IPS DF 6.9 (cell line): Measurements from ENCODE around the gene TTC23.
"Not testable (repeated sequence)": the region's sequence is repeated elsewhere in the genome, so short reads cannot be mapped to it uniquely, and the experiment has no call there.

Experiments used
- DNase-seq: peaks from one replicate; pipeline ENCODE4 v3.0.0-alpha.2; 2013; ENCODE audit warnings: low read depth, low spot score
- H3K27ac ChIP-seq: one replicate; pipeline ENCODE4 v1.5.1; 2013; ENCODE audit warnings: low read length, control low read depth
- H3K27me3 ChIP-seq: 2 replicates; pipeline ENCODE4 v1.6.1; 2013; ENCODE audit warnings: mild to moderate bottlenecking, low read length; ENCODE audit not compliant: control insufficient read depth, insufficient read depth
- H3K36me3 ChIP-seq: 2 replicates; pipeline ENCODE4 v1.6.1; 2013; ENCODE audit warnings: low read length; ENCODE audit not compliant: control insufficient read depth, insufficient read depth
- H3K4me1 ChIP-seq: 2 replicates; pipeline ENCODE4 v1.6.1; 2013; ENCODE audit warnings: low read length; ENCODE audit not compliant: control insufficient read depth, insufficient read depth
- H3K4me3 ChIP-seq: 2 replicates; pipeline ENCODE4 v1.5.1; 2013; ENCODE audit warnings: mild to moderate bottlenecking, low read length
- H3K9me3 ChIP-seq: 2 replicates; pipeline ENCODE4 v1.6.1; 2013; ENCODE audit warnings: low read length, inconsistent platforms; ENCODE audit not compliant: control insufficient read depth, insufficient read depth
- WGBS: extraction: QIAGEN DNeasy Blood & Tissue Kit; methylation state at CpG from one replicate; pipeline ENCODE4 v1.1.7; 2013; ENCODE audit warnings: mixed read lengths, missing lambda C conversion rate; ENCODE audit not compliant: insufficient read length, insufficient coverage; 5-methylcytosine and 5-hydroxymethylcytosine counted together

TTC23 gene

DNA sequence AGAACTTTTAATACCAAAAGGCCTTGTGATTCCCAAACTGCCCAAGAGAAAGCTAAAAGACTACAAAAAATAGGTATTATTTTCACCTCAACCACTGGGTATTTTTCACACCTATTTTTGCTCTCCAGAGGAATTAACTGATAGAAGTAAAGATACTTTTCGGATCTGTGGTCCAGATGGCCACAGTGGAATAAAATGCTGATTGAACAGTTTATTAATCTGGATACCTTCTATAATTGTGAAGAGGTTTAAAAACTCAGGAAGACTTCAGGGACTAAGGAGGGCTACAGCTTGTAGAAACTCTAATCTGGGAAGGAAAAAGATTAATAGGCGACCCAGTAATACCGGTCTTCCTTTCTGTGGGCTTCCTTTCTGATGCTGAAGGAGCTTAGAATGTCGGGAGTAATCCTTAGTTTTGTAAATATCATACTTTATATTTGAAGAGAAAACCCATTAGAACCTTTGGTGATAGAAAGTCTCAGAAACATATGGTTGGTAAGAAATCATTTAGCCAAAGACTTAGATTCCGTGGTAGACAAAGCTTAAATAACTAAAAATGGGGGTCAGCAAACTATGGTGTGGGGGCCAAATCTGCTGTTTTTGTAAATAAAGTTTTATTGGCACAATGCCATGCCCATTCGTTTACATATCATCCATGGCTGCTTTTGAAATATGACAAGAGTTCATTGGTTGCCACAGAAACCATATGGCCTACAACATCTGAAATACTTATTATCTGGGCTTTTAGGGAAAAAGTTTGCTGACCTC, 47.8 kb downstream of the TTC23 start:
- no peak overlapping the region for H3K27ac ChIP-seq
- H3K36me3 ChIP-seq = peaks cover 3% of the 10 kb centered on the region; the same call in 1 of the 2 replicates
- no peaks in the 10 kb centered on the region for H3K9me3 ChIP-seq
- no peaks in the 10 kb centered on the region for H3K27me3 ChIP-seq
- WGBS = no CpG with 5 or more reads among the region's 6 CpGs
- H3K4me3 ChIP-seq = no peak overlapping the region
- no peak for DNase-seq
- H3K4me1 ChIP-seq = no peaks in the 10 kb centered on the region

DNA sequence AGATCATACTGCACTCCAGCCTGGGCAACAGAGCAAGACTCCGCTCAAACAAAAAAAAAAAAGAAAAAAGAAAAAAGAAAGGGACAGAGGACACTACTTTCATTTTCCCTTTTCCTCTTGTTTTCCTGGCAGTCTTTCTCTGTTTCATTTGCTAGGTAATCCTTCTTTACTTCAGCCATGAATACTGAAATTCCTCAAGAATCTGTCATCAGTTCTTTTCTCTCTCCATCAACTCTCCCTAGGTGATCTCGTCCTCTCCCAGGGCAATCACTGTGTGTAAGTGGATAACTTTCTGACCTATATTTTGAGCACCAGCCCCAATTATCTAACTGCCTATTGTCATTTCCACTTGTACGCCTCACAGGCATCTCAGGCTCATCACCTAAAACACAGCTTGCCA, 51.5 kb downstream of the TTC23 start:
- Histone ChIP-seq H3K4me1 (no peaks in the 10 kb centered on the region), H3K27me3 (no peaks in the 10 kb centered on the region), H3K27ac (no peak overlapping the region), H3K9me3 (no peaks in the 10 kb centered on the region), H3K4me3 (no peak overlapping the region), H3K36me3 (peaks cover 3% of the 10 kb centered on the region; the same call in 1 of the 2 replicates)
- WGBS = no CpG with 5 or more reads among the region's 3 CpGs
- no peak for DNase-seq

DNA sequence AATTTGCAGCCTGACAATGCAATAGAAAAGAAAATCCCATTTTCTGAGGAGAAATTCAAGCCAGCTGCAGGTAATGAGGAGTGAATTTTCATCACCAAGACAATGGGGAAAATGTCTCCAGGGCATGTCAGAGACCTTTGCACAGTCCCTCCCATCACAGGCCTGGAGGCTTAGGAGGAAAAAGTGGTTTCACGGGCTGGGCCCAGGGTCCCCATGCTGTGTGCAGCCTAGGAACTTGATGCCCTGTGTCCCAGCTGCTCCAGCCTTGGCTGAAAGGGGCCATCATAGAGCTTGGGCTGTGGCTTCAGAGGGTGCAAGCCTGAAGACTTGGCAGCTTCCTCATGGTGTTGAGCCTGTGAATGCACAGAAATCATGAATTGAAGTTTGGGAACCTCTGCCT, 57.2 kb downstream of the TTC23 start:
- WGBS = no CpG with 5 or more reads among the region's 1 CpG
- not testable (repeated sequence) for DNase-seq, H3K4me3 ChIP-seq, H3K36me3 ChIP-seq, H3K4me1 ChIP-seq, H3K9me3 ChIP-seq, H3K27ac ChIP-seq, H3K27me3 ChIP-seq

DNA sequence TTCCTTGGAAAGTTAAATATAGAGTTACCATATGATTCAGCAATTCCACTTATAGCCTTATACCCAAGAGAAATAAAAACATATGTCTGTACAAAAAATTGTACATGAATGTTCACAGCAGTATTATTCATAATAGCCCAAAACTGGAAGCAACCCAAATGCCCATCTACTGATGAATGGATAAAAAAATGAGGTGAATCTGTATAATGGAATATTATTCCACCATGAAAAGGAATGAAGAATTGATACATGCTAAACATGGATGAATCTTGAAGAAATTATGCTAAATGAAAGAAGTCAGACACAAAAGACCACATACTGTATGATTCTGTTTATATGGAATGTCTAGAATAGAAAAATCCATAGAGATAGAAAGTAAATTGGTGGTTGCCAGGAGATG, 61.4 kb downstream of the TTC23 start:
- Histone ChIP-seq H3K27me3 (no peaks in the 10 kb centered on the region), H3K27ac (no peak overlapping the region), H3K4me3 (no peak overlapping the region), H3K9me3 (peaks cover 2% of the 10 kb centered on the region), H3K4me1 (peaks cover 2% of the 10 kb centered on the region; the same call in 1 of the 2 replicates), H3K36me3 (peaks cover 4% of the 10 kb centered on the region; the same call in 1 of the 2 replicates)
- no peak for DNase-seq

DNA sequence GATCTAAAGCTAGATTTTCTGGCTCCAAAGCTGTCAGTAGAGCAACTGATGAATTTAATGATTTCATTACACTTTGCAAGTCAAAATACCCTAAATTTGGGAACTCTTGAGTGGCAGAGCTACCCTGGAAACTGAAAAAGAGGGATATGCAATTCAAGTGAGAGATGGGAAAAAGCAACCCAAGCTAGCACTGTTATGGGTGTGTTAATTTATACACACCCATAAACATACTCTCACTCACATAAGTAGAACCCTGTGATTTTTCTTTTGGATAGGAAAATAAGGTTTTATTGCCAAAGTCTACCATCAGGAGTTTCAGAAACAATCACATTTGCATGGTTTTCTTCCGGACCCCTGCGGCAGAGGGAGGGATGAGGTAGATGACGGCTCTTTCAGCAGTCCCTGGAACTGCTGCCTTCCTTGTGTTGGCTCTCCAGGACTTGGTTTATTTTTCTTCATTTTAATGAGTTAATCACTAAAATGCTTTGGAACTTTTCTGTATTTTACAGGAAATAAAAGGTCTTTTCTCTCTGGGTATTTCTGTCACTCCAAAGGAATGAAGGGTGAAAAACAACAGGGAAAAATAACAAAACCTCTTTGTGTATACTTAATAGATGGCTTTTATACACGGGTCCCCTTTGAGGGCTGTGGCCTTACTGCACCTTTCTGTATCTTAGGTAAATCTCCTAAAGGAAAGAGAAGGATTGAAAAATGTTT, 63.8 kb downstream of the TTC23 start:
- no CpG with 5 or more reads among the region's 4 CpGs for WGBS
- Histone ChIP-seq H3K27ac (no peak overlapping the region), H3K36me3 (no peaks in the 10 kb centered on the region), H3K4me1 (peaks cover 4% of the 10 kb centered on the region), H3K27me3 (no peaks in the 10 kb centered on the region), H3K9me3 (no peaks in the 10 kb centered on the region), H3K4me3 (no peak overlapping the region)
- no peak for DNase-seq

DNA sequence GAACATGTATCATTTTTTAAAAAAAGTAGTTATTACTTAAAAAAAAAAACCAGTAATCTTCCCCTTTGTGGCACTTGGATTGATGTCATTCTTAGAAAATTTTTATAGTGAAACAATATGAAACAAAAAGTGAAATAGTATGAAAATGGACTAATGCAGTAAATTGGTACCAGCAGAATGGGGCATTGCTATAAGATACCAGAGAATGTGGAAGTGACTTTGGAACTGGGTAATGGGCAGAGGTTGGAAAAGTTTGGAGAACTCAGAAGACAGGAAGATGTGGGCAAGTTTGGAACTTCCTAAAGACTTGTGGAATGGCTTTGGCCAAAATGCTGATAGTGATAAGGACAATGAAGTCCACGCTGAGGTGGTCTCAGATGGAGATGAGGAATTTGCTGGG, 66.6 kb downstream of the TTC23 start:
- H3K9me3 ChIP-seq = no peaks in the 10 kb centered on the region
- H3K27ac ChIP-seq = no peak overlapping the region
- peaks cover 4% of the 10 kb centered on the region for H3K4me1 ChIP-seq
- no peaks in the 10 kb centered on the region for H3K27me3 ChIP-seq
- no CpG with 5 or more reads among the region's 1 CpG for WGBS
- no peak overlapping the region for H3K4me3 ChIP-seq
- H3K36me3 ChIP-seq = no peaks in the 10 kb centered on the region
- no peak for DNase-seq

DNA sequence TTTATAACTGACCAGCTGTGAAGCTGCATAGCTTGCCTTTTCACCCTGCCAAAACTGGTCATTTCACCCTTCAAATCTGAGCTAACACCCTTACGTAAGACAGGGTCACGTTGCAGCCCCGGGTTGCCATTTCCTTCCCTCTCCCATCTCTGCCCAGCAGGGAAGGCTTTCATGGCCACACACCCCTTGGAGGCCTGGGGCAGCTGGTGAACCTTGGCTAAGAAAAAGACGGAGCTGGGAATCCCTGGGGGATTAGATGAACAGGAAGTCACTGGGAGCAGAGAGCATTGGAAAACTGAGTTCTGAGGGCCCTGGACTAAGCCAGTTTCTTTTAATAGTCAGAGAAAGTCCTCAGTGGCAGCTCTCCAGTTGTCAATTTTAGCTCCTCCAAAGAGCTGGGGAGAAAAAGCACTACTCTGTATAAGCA, 67.8 kb downstream of the TTC23 start:
- Histone ChIP-seq H3K27ac (no peak overlapping the region), H3K27me3 (no peaks in the 10 kb centered on the region), H3K4me3 (no peak overlapping the region), H3K4me1 (peaks cover 4% of the 10 kb centered on the region), H3K36me3 (no peaks in the 10 kb centered on the region), H3K9me3 (no peaks in the 10 kb centered on the region)
- no CpG with 5 or more reads among the region's 4 CpGs for WGBS
- DNase-seq = peak; percentile 2

DNA sequence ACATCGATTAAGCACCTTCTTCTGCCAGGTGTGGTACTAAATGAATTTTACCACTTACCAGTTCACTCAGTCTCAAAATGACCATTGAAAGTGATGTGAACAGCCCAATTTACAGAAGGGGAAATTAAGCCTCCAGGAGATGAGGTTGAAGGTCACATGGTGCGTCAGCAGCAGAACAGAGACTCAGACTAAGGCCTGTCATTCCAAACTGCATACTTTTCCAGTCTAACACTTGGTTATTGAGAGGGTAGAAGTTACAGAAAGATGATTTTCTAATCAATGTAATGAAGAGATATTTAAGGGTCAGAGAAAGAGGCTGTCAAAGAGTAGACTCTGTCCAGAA, 68.4 kb downstream of the TTC23 start:
- Histone ChIP-seq H3K27me3 (no peaks in the 10 kb centered on the region), H3K4me1 (peaks cover 4% of the 10 kb centered on the region), H3K9me3 (no peaks in the 10 kb centered on the region), H3K36me3 (no peaks in the 10 kb centered on the region), H3K27ac (no peak overlapping the region), H3K4me3 (no peak overlapping the region)
- WGBS = no CpG with 5 or more reads among the region's 2 CpGs
- DNase-seq = no peak

DNA sequence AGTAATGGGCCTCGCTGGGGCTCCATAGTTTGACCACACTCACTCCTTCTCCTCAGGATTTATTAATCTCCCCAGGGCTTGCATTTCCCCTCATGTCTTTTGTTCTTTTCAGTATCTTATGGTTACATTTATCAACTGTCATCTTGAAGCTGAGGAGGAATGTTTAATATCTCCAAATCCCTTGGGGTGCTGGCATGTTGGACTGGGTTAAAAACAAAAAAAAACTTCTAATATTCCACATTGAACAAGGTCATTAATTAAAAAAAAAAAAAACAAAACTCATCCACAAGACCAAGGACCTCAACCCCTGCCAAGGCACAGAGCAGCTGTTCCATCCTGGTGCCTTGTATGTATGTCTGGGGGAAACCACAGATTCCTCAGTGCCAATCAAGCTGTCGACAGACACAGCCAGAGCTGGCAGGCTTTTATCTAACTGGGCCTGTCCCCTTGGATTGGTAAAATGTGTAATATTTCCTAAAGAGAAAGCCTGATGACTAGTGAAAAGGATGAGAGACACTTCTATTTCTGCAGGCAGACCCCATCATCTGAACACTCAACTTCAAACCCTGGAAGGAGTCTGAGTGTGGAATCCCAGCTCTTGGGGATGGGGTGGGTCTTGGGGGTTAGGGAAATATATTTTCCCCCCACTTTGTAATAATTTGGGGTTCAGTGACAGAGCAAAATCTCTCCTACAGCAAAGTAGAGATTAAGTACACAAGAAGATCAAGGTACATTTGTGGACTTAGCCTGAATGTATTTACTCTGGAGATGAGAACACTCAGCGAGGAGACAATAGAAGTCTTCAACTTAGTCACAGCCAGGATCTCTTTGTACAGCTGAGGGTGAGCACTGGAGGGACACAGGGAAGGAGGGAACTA, 69.1 kb downstream of the TTC23 start:
- no peak for DNase-seq
- Histone ChIP-seq H3K4me1 (peaks cover 4% of the 10 kb centered on the region), H3K27ac (no peak overlapping the region), H3K36me3 (no peaks in the 10 kb centered on the region), H3K27me3 (no peaks in the 10 kb centered on the region), H3K4me3 (no peak overlapping the region), H3K9me3 (no peaks in the 10 kb centered on the region)
- WGBS = no CpG with 5 or more reads among the region's 3 CpGs

DNA sequence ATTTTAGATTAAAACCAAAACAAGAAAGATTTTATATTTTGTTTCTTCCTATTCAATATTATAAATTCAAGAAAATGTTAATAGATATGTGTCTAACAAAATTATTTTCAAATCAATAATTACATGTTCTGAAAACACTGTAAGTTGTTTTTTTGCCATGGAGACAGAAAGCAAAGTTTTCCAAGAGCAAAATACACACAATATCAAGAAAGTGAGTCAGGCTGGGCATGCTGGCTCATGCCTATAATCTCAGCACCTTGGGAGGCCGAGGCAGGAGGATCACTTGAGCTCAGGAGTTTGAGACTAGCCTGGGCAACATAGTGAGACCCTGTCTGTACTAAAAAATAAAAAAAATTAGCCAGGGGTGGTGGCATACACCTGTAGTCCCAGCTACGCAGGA, 71.7 kb downstream of the TTC23 start:
- Histone ChIP-seq H3K27me3 (no peaks in the 10 kb centered on the region), H3K4me1 (peaks cover 2% of the 10 kb centered on the region; the same call in 1 of the 2 replicates), H3K4me3 (no peak overlapping the region), H3K36me3 (no peaks in the 10 kb centered on the region), H3K27ac (no peak overlapping the region), H3K9me3 (no peaks in the 10 kb centered on the region)
- DNase-seq = no peak
- no CpG with 5 or more reads among the region's 2 CpGs for WGBS
